ENCODE data around the gene DMC1.
"Not testable (repeated sequence)": the region's sequence is repeated elsewhere in the genome, so short reads cannot be mapped to it uniquely, and the experiment has no call there.

The DMC1 gene, protein sequence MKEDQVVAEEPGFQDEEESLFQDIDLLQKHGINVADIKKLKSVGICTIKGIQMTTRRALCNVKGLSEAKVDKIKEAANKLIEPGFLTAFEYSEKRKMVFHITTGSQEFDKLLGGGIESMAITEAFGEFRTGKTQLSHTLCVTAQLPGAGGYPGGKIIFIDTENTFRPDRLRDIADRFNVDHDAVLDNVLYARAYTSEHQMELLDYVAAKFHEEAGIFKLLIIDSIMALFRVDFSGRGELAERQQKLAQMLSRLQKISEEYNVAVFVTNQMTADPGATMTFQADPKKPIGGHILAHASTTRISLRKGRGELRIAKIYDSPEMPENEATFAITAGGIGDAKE

DNA sequence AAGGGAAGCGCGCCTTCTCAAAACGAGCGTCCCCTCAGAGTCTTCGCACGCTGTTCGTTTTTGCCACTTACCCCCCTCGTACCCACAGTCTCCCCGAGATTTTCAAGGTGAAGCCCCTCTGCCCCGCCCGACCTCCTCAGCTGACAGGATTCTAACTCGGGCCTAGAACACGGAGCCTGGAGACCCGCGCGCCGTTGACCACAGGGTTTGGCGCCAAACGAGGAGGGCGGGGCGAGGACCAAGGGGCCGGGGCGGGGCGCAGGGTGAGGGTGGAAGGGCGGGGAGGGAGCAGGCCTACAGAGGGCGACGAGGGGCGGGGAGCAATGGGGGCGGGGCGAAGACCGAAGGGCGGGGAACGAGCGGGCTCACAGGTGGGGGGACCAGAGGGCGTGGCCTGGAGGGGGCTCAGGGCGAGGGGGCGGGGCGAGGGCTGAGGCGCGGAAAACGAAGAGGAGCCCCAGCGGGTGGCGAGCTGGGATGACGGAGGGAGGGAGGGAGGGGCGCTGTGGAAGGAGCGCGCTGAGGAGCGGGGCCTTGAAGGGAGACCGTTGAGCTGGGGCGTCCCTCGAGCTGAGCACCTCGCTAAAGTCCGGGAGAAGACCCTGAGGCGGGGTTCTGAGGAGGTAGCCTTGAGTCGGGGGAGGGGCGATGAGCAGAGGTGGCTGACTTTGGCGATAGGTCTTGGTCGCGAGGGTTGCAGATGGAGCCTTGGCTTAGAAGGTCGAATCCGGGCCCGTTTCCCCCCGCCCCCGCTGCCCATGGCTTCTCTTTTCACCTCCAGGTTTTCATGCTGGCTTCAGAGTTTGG, at the start of gene DMC1:
TSS of gene DMC1 (minus strand) at position 212 of the 807 bp plus-strand sequence. CDS start 1,927 bp downstream, outside the sequence.
- DNase-seq: peak; percentile 85

DNA sequence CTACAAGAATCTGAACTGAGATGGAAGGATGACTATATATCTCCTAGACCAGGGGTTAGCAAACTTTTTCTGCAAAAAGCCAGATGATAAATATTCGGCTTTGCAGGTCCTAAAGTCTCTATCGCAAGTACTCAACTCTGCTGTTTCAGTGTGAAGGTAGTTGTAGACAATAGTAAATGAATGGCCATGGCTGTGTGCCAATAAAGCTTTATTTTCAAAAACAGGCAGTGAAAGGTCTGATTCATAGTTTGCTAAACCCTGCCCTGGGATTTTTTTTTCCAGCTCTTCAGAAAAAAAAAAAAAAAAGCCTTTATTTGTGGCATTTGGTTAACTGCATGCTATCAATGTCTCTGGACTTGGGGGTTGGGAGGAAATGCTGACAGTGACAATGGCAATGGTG, 48.7 kb upstream of the DMC1 start:
- no peak for DNase-seq

DNA sequence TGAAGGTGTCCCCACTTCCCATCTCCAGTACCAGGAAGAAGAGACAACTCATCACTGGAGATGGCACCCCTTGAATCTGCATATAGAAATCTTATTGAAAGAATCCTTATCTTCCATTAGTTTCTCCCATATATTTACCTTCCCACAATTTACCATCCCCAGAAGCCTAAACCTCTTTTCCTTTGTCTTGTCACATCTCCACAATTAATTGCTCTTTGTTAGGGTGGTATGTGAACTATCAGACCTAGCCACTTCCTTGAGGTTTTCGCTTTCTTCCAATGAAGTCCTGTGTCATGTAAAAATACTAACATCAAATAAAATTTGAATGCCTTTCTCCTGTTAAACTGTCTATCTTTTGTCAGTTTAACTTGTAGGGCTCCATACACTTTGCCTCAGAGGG, 48.3 kb upstream of the DMC1 start:
- DNase-seq: no peak

DNA sequence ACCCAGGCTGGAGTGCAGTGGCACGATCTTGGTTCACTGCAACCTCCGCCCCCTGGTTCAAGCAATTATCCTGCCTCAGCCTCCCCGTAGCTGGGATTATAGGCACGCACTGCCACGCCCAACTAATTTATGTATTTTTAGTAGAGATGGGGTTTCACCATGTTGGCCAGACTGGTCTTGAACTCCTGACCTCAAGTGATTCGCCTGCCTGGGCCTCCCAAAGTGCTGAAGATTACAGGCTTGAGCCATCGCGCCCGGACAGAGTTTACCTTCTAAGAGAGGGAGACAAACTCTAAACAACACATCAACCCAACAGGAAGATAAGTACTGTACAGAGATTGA, 45.1 kb upstream of the DMC1 start:
- not testable (repeated sequence) for DNase-seq

DNA sequence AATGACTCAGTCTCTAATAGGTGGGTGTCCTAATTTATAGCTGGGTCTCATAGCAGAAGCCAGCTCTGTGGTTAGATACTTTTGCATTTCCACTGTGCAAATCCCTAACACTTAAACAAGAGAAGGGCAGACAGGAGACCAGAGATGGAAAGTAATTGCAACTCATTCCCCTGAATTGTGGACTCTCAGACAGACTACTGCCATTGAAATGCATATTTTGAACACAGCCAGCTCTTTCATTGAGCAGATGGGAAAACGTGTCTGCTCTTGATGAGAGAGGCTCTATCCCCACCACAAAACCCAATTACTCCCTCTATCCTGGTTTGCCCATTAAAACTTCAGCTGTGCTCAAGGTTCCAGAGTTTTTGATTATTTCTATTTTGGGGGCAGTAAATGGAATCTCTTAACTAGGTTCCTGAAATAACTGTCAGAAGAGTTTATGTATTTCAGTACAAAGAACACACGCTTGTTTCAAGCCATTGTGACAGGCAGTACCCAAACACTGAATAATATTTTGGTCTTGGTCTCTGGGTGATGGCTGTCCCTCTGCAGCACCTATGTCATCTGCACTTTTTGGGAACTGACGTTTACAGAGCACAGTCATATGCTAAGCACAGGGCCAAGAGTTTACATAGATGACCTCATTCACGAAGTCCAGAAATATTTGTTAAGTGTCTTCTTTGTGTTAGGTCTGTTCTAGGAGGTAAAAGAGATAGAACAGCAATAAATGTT, 44.5 kb upstream of the DMC1 start:
- DNase-seq: no peak

DNA sequence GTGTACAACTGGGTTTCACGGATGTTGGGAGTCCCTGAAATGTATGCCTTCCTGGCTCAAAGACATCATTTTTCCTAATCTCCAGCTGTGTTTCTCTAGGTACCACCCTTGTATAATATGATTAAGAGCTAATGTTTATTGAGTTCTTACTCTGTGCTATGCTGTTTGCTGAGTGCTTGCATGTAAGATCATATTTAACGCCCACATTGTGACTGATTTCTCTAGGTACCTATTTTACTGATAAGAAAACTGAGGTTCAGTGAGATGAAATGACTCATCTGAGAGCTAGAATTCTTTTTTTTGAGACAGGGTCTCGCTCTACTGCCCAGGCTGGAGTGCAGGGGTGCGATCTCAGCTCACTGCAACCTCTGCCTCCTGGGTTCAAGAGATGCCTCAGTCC, 43.6 kb upstream of the DMC1 start:
- DNase-seq: no peak

DNA sequence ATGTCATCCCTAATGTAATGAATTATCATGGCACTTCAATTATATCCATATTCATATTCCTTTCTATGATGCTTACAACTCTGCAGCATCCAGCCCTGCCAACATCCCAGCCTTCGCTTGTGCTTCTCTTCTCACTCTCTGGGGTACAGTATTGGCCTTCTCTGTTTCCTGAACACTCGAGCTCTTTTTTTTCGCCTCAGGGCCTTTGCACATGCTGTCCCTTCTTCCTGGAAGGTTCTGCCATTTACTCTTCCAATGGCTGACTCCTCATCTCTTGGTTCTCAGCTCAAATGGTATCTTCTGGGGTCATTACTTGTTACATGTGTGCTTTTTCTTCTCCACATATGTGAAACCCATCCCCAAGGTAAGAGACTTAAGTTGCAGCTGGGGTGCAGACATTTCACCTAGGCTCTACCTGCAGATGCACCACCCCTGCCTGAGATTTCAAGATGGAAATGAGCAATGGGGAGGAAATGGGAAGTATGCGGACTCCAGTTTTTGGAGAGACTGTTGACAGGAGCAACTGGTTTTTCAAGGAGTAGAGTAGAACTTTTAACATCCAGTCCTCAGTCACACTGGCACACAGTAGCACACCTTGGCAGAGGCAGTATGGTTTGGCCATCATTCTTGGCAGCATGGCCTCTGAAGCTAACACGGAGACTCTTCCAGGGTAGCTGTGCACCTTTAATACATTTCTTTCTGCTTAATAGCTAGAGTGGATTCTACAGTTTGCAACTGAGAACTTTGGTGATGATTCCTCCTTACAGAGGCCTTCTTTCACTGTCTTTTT, 42.4 kb upstream of the DMC1 start:
- no peak for DNase-seq

DNA sequence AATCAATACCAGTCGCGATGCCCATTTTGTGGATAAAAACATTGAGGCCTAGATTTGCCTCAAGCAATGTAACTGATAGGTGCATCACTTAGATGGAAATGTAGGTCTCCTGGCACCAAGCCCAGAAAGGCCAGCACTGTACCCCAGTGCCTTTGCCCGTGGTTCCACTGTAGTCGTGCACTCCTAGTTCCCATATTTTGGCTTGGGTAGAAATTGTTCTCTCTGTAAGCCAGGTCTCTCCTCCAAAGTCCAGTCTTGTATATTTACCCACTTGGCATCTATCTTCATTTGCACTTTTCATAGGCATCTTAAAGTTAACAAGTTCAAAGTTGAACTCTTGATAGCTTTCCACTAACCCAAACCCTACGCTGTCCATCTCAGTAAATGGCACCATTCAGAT, 41.6 kb upstream of the DMC1 start:
- DNase-seq: no peak

DNA sequence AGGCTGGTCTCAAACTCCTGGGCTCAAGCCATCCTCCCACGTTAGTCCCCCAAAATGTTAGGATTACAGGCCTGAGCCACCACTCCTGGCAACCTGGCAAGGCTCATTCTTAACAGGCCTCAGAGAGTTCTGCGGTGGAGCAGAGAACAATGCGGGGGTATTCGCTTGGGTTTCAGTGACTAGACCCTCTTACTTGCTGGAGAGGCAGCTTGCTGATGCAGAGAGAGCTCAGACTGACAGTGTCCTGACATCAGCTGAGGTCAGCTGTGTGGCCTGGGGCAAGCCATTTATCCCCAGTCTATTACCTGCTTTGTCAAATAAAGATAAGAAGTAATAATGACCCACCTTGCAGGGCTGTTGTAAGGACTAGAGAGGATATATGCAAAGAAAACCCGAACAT, 40.3 kb upstream of the DMC1 start:
- DNase-seq: no peak

DNA sequence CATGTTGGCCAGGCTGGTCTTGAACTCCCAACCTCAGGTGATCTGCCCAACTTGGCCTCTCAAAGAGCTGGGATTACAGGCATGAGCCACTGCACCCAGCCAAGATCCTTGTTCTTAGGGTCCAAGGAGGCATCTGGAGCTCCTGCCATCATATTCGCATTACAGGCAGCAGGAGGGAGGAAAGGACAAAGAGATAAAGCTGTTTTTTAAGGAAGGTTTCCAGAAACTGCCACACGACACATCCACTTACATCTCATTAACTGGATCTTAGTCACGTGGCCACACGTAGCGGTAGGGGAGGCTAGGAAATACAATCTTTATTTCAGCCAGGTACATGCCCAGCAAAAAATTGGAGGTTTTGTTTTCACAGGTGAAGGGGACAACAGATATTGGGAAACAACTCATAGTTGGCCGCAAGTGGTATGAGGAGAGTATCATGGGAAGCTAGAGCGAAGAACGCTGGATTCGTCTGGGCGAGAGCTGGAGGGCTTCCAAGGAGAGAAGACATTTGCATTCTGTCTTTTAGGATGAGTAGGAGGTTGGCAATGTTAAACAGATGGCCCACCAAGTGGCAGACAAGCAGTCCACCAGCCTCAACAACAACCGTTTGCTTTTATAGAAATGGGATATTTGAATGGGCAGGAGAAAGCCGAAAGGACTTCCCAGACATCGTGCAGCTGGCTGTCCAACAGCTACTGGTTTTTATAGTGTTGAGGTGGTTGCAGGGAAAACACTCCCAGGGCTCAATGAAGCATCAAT, 39.2 kb upstream of the DMC1 start:
- no peak for DNase-seq

DNA sequence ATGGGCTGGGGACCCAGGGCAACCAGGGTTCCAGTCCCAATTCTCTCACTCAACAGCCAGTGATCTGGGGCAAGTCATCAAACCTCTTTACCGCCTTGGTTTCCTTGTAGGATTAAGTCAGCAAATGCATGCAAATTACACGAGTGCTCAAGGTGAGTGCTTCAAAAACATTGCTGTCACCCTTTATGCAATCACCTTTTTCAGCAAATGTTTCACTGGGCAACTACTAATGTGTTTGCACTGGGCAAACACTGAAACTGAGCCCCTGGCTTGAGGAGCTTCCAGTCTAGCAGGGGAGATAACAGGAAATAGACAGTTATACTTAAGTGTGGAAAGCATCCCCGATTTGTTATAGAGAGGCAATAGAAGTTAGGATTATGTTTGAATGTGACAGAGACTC, 37.7 kb upstream of the DMC1 start:
- DNase-seq: no peak

DNA sequence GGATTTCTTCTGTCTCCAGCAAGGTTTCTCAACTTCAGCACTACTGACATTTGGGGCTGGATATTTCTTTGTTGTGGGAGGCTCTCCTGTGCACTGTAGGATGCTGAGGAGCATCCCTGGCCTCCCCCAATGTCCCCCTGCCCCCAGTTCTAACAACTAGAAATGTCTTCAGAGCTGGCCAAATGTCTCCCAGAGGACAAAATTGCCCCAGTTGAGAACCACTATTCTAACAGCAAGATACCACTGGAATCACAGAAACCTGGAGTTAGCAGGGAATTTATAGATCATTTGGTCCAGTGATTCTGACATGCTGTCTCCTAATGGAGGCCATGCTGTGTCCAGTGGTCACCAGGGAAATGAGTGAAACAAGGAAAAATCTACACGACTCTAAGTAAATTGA, 32.2 kb upstream of the DMC1 start:
- no peak for DNase-seq

DNA sequence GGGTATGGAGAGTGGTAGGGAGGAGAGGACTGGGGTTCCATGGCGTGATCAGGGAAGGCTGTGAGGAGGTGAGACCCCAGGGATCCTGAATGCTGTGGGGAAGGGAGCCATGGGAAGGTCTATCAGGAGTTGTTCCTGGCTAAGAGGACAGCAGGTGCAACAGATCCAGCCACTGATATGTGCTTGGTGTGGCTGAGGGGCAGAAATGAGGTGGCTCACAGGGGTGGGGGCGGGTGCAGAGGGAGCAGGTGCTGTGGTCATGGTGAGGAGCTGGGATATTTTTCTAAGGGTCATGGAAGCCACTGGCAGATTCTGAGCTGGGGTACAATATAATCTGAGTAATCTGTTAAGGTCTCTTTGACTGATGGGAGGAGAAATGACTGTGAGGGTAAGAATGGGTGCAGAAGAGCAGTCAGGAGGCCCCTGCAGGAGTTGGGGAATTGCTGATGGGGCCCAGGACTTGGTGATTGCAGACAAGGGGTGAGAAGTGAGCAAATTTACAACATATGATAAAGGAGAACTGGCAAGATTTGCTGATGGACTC, 31.3 kb upstream of the DMC1 start:
- DNase-seq: no peak

DNA sequence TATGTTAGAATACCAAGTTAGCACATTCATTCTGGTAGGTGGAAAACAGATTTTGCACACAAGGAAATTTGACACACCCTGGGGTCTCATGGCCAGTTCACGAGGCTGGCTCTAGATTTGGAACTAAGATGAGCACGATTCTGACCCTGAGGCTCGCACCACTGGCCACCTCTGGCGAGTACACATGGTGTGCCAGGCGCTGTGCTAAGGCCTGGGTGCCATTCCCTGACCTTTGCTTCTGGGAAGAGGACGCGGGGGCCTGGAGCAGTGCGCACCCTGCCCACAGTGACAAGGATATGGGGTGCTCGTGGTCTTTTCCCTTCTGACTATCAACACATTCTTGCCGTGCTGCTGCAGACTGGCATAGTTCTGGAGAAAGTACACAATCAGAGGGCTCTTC, 29.5 kb upstream of the DMC1 start:
- DNase-seq: no peak

DNA sequence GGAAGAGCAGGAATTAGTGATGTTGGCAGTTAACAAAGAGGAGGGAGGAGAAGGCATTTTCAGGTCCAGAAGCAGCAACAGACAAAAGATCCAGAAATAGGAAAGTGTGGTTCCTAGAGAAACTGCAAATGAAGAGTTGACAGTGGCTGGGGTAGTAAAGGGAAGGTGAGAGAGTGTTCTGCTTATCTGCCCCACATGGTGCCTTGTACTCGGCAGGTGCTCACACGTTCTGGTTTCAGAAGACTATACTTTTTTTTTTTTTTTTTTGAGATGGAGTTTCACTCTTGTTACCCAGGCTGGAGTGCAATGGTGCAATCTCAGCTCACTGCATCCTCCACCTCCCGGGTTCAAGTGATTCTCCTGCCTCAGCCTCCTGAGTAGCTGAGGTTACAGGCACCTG, 12.9 kb upstream of the DMC1 start:
- DNase-seq: not testable (repeated sequence)

DNA sequence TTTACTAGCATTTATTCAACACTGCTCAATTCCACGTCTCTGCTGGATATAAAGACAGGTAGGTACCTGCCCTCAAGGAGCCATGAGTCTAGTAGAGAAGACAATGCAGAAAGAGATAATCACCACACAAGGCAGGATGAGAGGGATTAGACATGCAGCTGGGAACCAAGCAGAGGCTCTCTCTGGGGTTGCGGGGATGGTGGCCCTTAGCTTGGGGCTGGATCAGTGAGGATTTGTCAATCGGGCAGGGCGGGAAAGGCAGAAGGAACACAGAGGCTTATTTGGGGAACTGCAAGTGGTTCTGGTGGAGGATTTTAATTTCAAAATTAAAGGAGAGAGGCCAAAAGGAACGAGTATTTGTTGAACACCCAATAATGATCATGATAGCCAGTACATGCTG, 8.5 kb upstream of the DMC1 start:
- no peak for DNase-seq

DNA sequence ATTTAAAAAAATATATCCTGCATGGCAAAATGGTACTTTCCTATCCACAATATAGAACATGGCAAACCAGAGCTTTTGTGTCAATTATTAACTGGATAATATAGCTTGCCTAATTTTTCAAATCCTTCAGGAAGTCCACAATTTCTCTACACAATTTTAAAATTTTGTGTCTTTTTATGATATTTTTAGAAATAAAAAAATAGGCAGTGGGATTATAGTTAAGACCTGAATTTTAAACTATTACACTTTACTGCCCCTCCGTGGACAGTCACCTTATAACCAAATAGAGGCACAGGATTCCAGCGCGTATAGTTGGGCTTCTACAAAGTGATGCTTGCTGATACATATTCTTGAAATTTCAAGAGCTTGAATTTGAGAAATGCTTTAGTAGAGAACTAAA, 2.1 kb upstream of the DMC1 start:
- no peak for DNase-seq

DNA sequence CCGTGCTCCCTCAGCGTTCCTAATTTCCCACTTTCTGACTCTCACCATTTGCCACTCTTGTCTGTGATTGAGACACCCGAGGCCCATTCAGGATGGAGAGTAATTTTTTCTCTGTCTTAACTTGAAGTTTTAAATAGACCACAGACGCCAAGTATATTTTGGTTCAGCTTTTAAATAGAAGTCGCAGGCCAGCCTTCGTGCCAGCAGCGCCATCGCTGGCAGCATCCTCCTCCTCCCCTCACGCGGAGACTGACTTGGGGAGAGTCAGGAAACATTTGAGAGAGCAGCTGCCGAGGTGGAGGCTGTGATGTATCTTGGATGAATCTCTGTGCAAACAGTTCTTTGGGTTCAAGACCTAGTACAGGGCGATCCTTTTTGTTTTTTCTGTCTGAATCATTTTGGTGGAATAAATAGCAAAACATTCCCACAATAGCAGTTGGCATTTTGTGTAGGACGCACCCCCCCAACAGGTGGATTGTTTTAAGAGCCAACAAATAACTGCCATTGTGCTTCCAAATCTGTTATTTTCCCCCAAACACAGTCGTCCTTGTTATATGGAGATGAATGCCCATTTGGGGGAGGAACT, 889 bp upstream of the DMC1 start:
- no peak for DNase-seq

DNA sequence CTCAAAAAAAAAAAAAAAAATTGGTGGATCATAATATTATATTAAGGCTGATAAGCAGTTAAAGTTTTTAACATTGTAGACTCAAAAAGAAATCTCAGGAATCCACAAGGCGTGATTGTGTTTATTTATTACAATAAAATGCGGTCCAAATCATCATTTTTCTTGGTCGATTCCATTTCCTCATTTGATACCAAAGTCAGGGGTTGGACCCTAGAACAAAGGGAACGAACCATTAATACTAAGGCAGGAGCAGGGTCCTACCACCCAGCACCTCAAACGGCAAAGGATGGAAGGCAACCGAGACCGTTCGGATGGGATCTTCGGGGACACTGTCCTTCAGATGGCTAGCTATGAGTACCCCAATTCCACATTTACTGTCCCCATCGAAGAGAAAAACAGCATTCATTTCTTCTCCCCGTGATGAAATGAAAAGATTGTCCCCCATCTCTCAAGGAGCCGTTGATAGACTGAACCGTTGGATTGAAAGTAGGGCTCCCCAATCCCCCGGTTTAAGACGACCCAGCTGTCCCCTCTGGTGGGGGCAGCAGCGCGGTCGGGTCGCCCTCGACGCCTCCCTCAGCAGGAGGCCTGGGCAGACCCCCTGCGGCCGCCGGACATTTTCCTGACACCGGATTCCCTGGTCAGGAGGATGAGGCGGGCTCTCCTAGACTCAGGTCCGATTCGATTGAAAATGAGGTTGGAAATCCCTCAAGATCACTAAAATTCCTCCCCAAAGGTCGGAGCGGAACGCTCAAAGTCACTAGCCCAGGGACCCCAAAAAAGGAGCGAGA, 607 bp downstream of the DMC1 start:
- DNase-seq: no peak

DNA sequence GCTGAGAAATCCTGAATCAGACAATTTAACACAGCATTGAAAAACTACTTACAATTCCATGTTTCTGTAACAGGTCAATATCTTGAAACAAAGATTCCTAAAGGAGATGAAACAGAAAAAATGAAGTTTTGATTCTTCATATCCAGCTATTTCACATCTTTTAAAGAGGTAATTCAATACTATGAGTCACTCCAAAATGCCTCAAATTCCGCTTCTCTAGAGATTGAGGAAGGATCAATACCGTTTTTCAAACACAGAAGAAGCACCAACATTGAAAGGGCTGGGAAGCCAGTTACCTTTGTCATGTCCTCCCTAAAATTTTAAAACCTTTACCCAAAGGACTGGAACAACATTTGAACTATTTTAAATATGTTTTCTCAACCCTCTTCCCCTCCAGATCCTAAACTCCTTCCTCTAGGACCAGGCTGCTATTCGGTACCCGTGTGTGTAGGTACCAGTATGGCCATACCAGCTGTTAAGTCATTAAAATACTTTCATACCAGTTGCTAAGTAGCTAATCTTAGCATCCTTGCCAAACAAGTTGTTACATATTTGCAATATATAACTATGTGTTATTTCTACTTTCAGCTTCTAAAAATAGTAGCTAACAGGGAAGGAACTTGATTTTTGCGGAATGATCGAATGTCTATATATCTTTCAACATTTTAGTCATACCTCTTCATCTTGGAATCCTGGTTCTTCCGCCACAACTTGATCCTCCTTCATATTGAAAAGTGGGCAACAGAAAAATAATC, 2.3 kb downstream of the DMC1 start:
- no peak for DNase-seq
